Motor neuron (in vitro differentiated cells): Measurements from ENCODE around the gene CD52. TPM values are rescaled to one million over a fixed set of nuclear protein-coding genes. Genes with fewer than 3 reads are reported as not detected.

Experiments used
- ATAC-seq, 8 experiments: fragments of 200-7000 bp; cut with Tn5 transposase; replicated peaks in 6 of 8; 2 replicates each; pipeline ENCODE4 v1.8.0; 2021; ENCODE audit warnings: mild to moderate bottlenecking in 8 of 8, moderate library complexity in 8 of 8
- H3K27ac ChIP-seq, 2 donors: fragments of 250-450 bp; sonication (Bioruptor Pico); 2 replicates each; pipeline ENCODE4 v1.9.0; 2021; ENCODE audit warnings: antibody characterized with exemption in 2 of 2, mild to moderate bottlenecking in 2 of 2, moderate library complexity in 1 of 2
- H3K4me1 ChIP-seq, 2 donors: fragments of 250-450 bp; sonication (Bioruptor Pico); replicated peaks in 1 of 2; 2 replicates each; pipeline ENCODE4 v1.6.1; 2021; ENCODE audit warnings: antibody characterized with exemption in 2 of 2, mild to moderate bottlenecking in 2 of 2, moderate library complexity in 1 of 2
- H3K4me3 ChIP-seq, 5 donors: fragments of 250-450 bp; sonication (Bioruptor Pico); 2 replicates each; pipeline ENCODE4 v1.9.0; 2021; ENCODE audit warnings: antibody characterized with exemption in 5 of 5, mild to moderate bottlenecking in 5 of 5, moderate library complexity in 4 of 5
- WGBS, 10 experiments: fragments of 450-650 bp; shearing (Covaris generic); methylation state at CpG; one replicate each; pipeline ENCODE4 v1.0.0; 2022; 5-methylcytosine and 5-hydroxymethylcytosine counted together
- in situ Hi-C, 9 experiments: fragments of 400-800 bp; cut with MboI; loops; one replicate each; pipeline ENCODE4 v1.15.0; 2021; ENCODE audit warnings: low sequenced_read_pairs in 9 of 9, low pct_unique_long_range_greater_than_20kb in 2 of 9; ENCODE audit not compliant: unreplicated experiment in 9 of 9
- total RNA-seq, 8 experiments: library from RNA; unstranded; fragments of 300-600 nt; gene quantifications; 2 replicates each; pipeline versions ENCODE4 v1.2.3 to v1.2.4, GENCODE V29; 2022

The CD52 gene
- total RNA-seq, 8 experiments from 2014 or later = 0.49 to 0.76 (median 0.71) TPM; not detected in 5

GRCh38 chr1:26358411-26359384 lies 40.9 kb downstream of the CD52 start:
- peak in 2 of 8 experiments; percentile 12 to 14 for ATAC-seq
- H3K4me3 ChIP-seq = no peak overlapping the region
- in situ Hi-C loops = no loop called here

GRCh38 chr1:26359981-26360806 lies 42.4 kb downstream of the CD52 start:
- H3K4me3 ChIP-seq = peak overlapping the region in 1 of 5 donors; percentile 15
- no peak overlapping the region for H3K27ac ChIP-seq
- ATAC-seq = peak in 6 of 8 experiments; percentile 17 to 38 (median 24)
- peaks cover 11 to 14% of the 10 kb centered on the region in 2 donors for H3K4me1 ChIP-seq
- 0 to 59% (median 49%) methylated on average over 1 to 13 of the region's 67 CpGs; no CpG with 5 or more reads in 7 of the 10 experiments for WGBS, 10 experiments
- in situ Hi-C loops = no loop called here

More at GRCh38 chr1:26358411-26359384, 40.9 kb downstream of the CD52 start:
- WGBS, 10 experiments = 30 to 100% (median 68%) methylated on average over 1 to 13 of the region's 15 CpGs; no CpG with 5 or more reads in 1 of the 10 experiments
- Histone ChIP-seq H3K27ac (no peak overlapping the region), H3K4me1 (peaks cover 11 to 16% of the 10 kb centered on the region in 2 donors)

GRCh38 chr1:26360807-26361604 lies 43.2 kb downstream of the CD52 start:
- ATAC-seq = peak in 3 of 8 experiments; percentile 2 to 8 (median 5)
- WGBS, 10 experiments = 60 to 85% (median 75%) methylated on average over 1 to 20 of the region's 27 CpGs; no CpG with 5 or more reads in 4 of the 10 experiments
- no peak overlapping the region for H3K4me3 ChIP-seq
- in situ Hi-C loops = no loop called here
- no peak overlapping the region for H3K27ac ChIP-seq
- H3K4me1 ChIP-seq = peaks cover 4 to 7% of the 10 kb centered on the region in 2 donors

- 60 to 100% (median 92%) methylated on average over 1 to 7 of the region's 12 CpGs; no CpG with 5 or more reads in 2 of the 10 experiments for WGBS, 10 experiments
- no peak overlapping the region for H3K4me3 ChIP-seq
- H3K27ac ChIP-seq = no peak overlapping the region
- in situ Hi-C loops = no loop called here
- no peak for ATAC-seq
- peaks cover 4 to 7% of the 10 kb centered on the region in 2 donors for H3K4me1 ChIP-seq
Measured at GRCh38 chr1:26361605-26362122, 43.9 kb downstream of the CD52 start.

GRCh38 chr1:26362331-26362730 lies 44.6 kb downstream of the CD52 start:
- Histone ChIP-seq H3K27ac (no peak overlapping the region), H3K4me1 (peaks cover 4 to 7% of the 10 kb centered on the region in 2 donors), H3K4me3 (no peak overlapping the region)
- no peak for ATAC-seq
- WGBS, 10 experiments = 43 to 100% (median 88%) methylated on average over 1 to 3 of the region's 3 CpGs; no CpG with 5 or more reads in 4 of the 10 experiments
- in situ Hi-C loops = no loop called here

- in situ Hi-C loops = no loop called here
- peaks cover 4 to 7% of the 10 kb centered on the region in 2 donors for H3K4me1 ChIP-seq
- WGBS, 10 experiments = 17 to 100% (median 68%) methylated on average over 2 to 23 of the region's 26 CpGs; no CpG with 5 or more reads in 1 of the 10 experiments
- no peak overlapping the region for H3K27ac ChIP-seq
- peak; percentile 45 to 90 (median 70) for ATAC-seq
- H3K4me3 ChIP-seq = no peak overlapping the region
Measured at GRCh38 chr1:26363549-26364448, 46.0 kb downstream of the CD52 start.

- in situ Hi-C loops = no loop called here
- WGBS, 10 experiments = 60 to 87% (median 80%) methylated on average over 1 to 8 of the region's 9 CpGs; no CpG with 5 or more reads in 5 of the 10 experiments
- peak in 1 of 8 experiments; percentile 17 for ATAC-seq
- H3K4me3 ChIP-seq = no peak overlapping the region
- H3K27ac ChIP-seq = no peak overlapping the region
- H3K4me1 ChIP-seq = peaks cover 2 to 5% of the 10 kb centered on the region in 2 donors
Measured at GRCh38 chr1:26364956-26365355, 47.2 kb downstream of the CD52 start.

GRCh38 chr1:26367441-26367840 lies 49.7 kb downstream of the CD52 start:
- WGBS, 10 experiments = 80 to 100% (median 93%) methylated on average over 1 to 3 of the region's 6 CpGs; no CpG with 5 or more reads in 7 of the 10 experiments
- ATAC-seq = peak in 2 of 8 experiments; percentile 14 to 18
- H3K4me1 ChIP-seq = no peaks in the 10 kb centered on the region
- H3K27ac ChIP-seq = no peak overlapping the region
- no peak overlapping the region for H3K4me3 ChIP-seq
- in situ Hi-C loops = no loop called here

- 33 to 72% (median 53%) methylated on average over 1 to 4 of the region's 4 CpGs; no CpG with 5 or more reads in 4 of the 10 experiments for WGBS, 10 experiments
- in situ Hi-C loops = no loop called here
- Histone ChIP-seq H3K4me3 (no peak overlapping the region), H3K27ac (no peak overlapping the region), H3K4me1 (no peaks in the 10 kb centered on the region)
- ATAC-seq = no peak
Measured at GRCh38 chr1:26368006-26368405, 50.2 kb downstream of the CD52 start.

- ATAC-seq = no peak
- no peaks in the 10 kb centered on the region for H3K4me1 ChIP-seq
- 60 to 100% (median 86%) methylated on average over 1 to 3 of the region's 3 CpGs; no CpG with 5 or more reads in 5 of the 10 experiments for WGBS, 10 experiments
- H3K4me3 ChIP-seq = no peak overlapping the region
- no peak overlapping the region for H3K27ac ChIP-seq
- in situ Hi-C loops = no loop called here
Measured at GRCh38 chr1:26368486-26368885, 50.7 kb downstream of the CD52 start.
